ENCODE data around the gene FBXW8. TPM values are rescaled to one million over a fixed set of nuclear protein-coding genes. Genes with fewer than 3 reads are reported as not detected.

The FBXW8 gene
- total and polyA plus RNA-seq, 2 donors (not counting 1 experiment from before 2014, with no cell fraction given) = 12.1 to 23.5 TPM

DNA sequence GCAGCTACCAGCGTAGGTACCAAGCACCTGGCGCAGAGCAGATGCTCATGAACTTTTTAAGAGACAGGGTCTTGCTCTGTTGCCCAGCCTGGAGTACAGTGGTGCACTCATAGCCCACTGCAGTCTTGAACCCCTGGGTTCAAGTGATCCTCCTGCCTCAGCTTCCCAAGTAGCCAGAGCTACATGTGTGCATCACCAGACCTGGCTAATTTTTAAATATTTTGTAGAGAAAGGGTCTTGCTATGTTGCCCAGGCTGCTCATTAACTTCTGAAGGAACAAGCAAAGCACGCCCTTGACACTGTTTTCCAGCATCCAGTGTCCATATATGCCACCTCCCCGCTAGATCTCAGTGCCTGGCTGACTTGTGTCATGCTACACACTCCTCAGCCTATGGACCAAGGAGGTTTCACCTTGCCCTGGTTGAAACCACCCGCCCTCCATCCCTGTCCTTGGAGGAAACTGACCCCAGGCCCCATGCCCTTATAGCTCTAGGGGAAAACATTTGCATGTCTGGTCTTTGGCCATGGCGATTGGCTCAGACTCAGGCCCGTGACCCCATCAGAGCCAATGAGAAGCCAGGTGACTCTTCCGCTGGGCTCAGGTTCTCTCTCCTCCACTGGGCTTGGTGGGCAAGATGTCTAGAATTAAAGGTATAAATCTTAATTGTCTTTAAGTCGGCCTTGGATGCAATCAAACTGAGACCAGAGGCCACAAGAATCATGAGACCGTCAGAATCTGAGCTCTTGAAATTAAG, 162.2 kb downstream of the FBXW8 start:
- Histone ChIP-seq H4K20me1 (ENCODE audit: control insufficient read depth, insufficient read depth, low read length, poor library complexity, severe bottlenecking) (no peaks in the 10 kb centered on the region), H3K4me3 (ENCODE audit: control extremely low read depth in 1 of 5, extremely low read depth in 1 of 5, insufficient read depth in 1 of 5, low read depth in 2 of 5, low read length in 4 of 5) (no peak overlapping the region), H3K79me2 (ENCODE audit: control insufficient read depth, insufficient read depth, low read length) (no peaks in the 10 kb centered on the region), H3K36me3 (replicated peaks in 1 of 2; ENCODE audit: control extremely low read depth in 1 of 2, control insufficient read depth in 1 of 2, extremely low read depth in 1 of 2, insufficient read depth in 2 of 2, low read length in 1 of 2) (no peaks in the 10 kb centered on the region), H2AFZ (ENCODE audit: insufficient read depth, low read depth, low read length, poor library complexity, severe bottlenecking) (no peak overlapping the region), H3K9ac (ENCODE audit: low read length) (no peak overlapping the region), H3K4me1 (ENCODE audit: control insufficient read depth in 2 of 2, insufficient read depth in 2 of 2, low read length in 2 of 2) (peaks cover 0 to 8% of the 10 kb centered on the region in 2 donors), H3K4me2 (replicated peaks; ENCODE audit: low read depth, low read length, poor library complexity, severe bottlenecking) (no peak overlapping the region), H3K9me3 (ENCODE audit: control extremely low read depth in 1 of 3, control insufficient read depth in 2 of 3, insufficient read depth in 1 of 3, low read length in 2 of 3) (no peaks in the 10 kb centered on the region), H3K27ac (ENCODE audit: low read length in 2 of 2) (no peak overlapping the region), H3K27me3 (replicated peaks in 1 of 4; ENCODE audit: control extremely low read depth in 1 of 4, control insufficient read depth in 3 of 4, insufficient read depth in 4 of 4, low read length in 3 of 4) (no peaks in the 10 kb centered on the region)
- ATAC-seq (ENCODE audit: low read depth) = no peak
- H3K4me3 Mint-ChIP-seq = no peak overlapping the region
- intact Hi-C loops (cut with micrococcal nuclease) = no loop called here
- 91% methylated on average over 9 of the region's 10 CpGs for WGBS (ENCODE audit: insufficient coverage)
- no peak for DNase-seq
- H3K4me1 Mint-ChIP-seq = peaks cover 1% of the 10 kb centered on the region
- TF ChIP-seq EZH2 (IDR thresholded peaks at IDR 0.05; ENCODE audit: borderline replicate concordance, insufficient read depth, low read depth, low read length, poor library complexity, severe bottlenecking) = no peak
- H3K27me3 Mint-ChIP-seq = no peaks in the 10 kb centered on the region
- H3K9me3 Mint-ChIP-seq (ENCODE audit: insufficient read depth) = no peaks in the 10 kb centered on the region
- ChIA-PET CTCF (interaction anchor here (0.7 kb wide), 1 partner anchor 23 kb away, joined by 3 read pairs; no protein-coding TSS in a partner anchor), POLR2A (no interaction called here)
- no peak overlapping the region for H3K27ac Mint-ChIP-seq

DNA sequence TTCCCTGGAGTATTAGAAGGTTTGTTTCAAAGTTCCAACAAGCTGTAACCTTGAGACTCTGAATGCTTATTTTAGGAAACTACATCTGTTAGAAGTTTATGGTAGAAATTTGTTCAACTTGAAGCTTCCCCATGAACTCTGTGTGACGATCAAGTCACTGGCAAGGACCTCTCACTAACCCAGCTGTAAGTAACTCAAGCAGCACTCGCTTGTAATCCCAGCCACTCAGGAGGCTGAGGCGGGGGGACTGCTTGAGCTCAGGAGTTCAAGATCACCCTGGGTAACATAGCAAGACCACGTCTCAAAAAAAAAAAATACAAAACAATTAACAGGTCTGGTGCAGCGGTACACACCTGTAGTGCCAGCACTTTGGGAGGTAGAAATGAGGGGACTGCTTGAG, 162.9 kb downstream of the FBXW8 start:
- H4K20me1 ChIP-seq (ENCODE audit: control insufficient read depth, insufficient read depth, low read length, poor library complexity, severe bottlenecking) = no peaks in the 10 kb centered on the region
- no peak overlapping the region for H3K27ac ChIP-seq (ENCODE audit: low read length in 2 of 2)
- TF ChIP-seq, protein P1, sequence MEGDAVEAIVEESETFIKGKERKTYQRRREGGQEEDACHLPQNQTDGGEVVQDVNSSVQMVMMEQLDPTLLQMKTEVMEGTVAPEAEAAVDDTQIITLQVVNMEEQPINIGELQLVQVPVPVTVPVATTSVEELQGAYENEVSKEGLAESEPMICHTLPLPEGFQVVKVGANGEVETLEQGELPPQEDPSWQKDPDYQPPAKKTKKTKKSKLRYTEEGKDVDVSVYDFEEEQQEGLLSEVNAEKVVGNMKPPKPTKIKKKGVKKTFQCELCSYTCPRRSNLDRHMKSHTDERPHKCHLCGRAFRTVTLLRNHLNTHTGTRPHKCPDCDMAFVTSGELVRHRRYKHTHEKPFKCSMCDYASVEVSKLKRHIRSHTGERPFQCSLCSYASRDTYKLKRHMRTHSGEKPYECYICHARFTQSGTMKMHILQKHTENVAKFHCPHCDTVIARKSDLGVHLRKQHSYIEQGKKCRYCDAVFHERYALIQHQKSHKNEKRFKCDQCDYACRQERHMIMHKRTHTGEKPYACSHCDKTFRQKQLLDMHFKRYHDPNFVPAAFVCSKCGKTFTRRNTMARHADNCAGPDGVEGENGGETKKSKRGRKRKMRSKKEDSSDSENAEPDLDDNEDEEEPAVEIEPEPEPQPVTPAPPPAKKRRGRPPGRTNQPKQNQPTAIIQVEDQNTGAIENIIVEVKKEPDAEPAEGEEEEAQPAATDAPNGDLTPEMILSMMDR (IDR thresholded peaks at IDR 0.05) = no peak
- no peak for TF ChIP-seq EZH2 (IDR thresholded peaks at IDR 0.05; ENCODE audit: borderline replicate concordance, insufficient read depth, low read depth, low read length, poor library complexity, severe bottlenecking)
- WGBS (ENCODE audit: insufficient coverage) = 73% methylated on average over 3 of the region's 5 CpGs
- ChIA-PET POLR2A (no interaction called here), CTCF (interaction anchor here (0.7 kb wide), 1 partner anchor 23 kb away, joined by 3 read pairs; no protein-coding TSS in a partner anchor)
- H3K4me1 ChIP-seq (ENCODE audit: control insufficient read depth in 2 of 2, insufficient read depth in 2 of 2, low read length in 2 of 2) = peaks cover 0 to 8% of the 10 kb centered on the region in 2 donors
- H3K4me3 Mint-ChIP-seq = no peak overlapping the region
- H3K27me3 ChIP-seq (replicated peaks in 1 of 4; ENCODE audit: control extremely low read depth in 1 of 4, control insufficient read depth in 3 of 4, insufficient read depth in 4 of 4, low read length in 3 of 4) = no peaks in the 10 kb centered on the region
- no peak overlapping the region for H3K4me2 ChIP-seq (replicated peaks; ENCODE audit: low read depth, low read length, poor library complexity, severe bottlenecking)
- H3K27ac Mint-ChIP-seq = no peak overlapping the region
- no peak for ATAC-seq (ENCODE audit: low read depth)
- peaks cover 1% of the 10 kb centered on the region for H3K4me1 Mint-ChIP-seq
- H3K9me3 ChIP-seq (ENCODE audit: control extremely low read depth in 1 of 3, control insufficient read depth in 2 of 3, insufficient read depth in 1 of 3, low read length in 2 of 3) = no peaks in the 10 kb centered on the region
- no peaks in the 10 kb centered on the region for H3K79me2 ChIP-seq (ENCODE audit: control insufficient read depth, insufficient read depth, low read length)
- no peaks in the 10 kb centered on the region for H3K27me3 Mint-ChIP-seq
- H3K36me3 ChIP-seq (replicated peaks in 1 of 2; ENCODE audit: control extremely low read depth in 1 of 2, control insufficient read depth in 1 of 2, extremely low read depth in 1 of 2, insufficient read depth in 2 of 2, low read length in 1 of 2) = no peaks in the 10 kb centered on the region
- no peak for DNase-seq
- H2AFZ ChIP-seq (ENCODE audit: insufficient read depth, low read depth, low read length, poor library complexity, severe bottlenecking) = no peak overlapping the region
- H3K4me3 ChIP-seq (ENCODE audit: control extremely low read depth in 1 of 5, extremely low read depth in 1 of 5, insufficient read depth in 1 of 5, low read depth in 2 of 5, low read length in 4 of 5) = no peak overlapping the region
- no peak overlapping the region for H3K9ac ChIP-seq (ENCODE audit: low read length)
- H3K9me3 Mint-ChIP-seq (ENCODE audit: insufficient read depth) = no peaks in the 10 kb centered on the region
- intact Hi-C loops (cut with micrococcal nuclease) = no loop called here
